ENCODE results near the gene OVCH2.
"Not testable (repeated sequence)": the region's sequence is repeated elsewhere in the genome, so short reads cannot be mapped to it uniquely, and the experiment has no call there.

Gene OVCH2

GRCh38 chr11:7666292-7666866 is 39.9 kb downstream of the OVCH2 start:
- H3K4me3 ChIP-seq (ENCODE audit: low read length): no peak overlapping the region
- no peak overlapping the region for H3K27ac ChIP-seq (ENCODE audit: low read depth, low read length)
- H3K79me2 ChIP-seq (ENCODE audit: control insufficient read depth, low read length): no peaks in the 10 kb centered on the region
- H3K4me2 ChIP-seq (ENCODE audit: low read length): no peak overlapping the region
- H3K4me1 ChIP-seq (ENCODE audit: control insufficient read depth, low read length): no peaks in the 10 kb centered on the region
- no peaks in the 10 kb centered on the region for H3K36me3 ChIP-seq (ENCODE audit: control insufficient read depth, low read length)
- H3K9me2 ChIP-seq (replicated peaks; ENCODE audit: control insufficient read depth, low read length): no peaks in the 10 kb centered on the region
- no peak for TF ChIP-seq CTCF (IDR thresholded peaks at IDR 0.05; ENCODE audit: low read depth, low read length, poor library complexity, severe bottlenecking)
- TF ChIP-seq EZH2phosphoT487 (IDR thresholded peaks at IDR 0.05; ENCODE audit: borderline replicate concordance, low read length): no peak
- no peaks in the 10 kb centered on the region for H3K27me3 ChIP-seq (ENCODE audit: control insufficient read depth, low read length)
- H3K9me3 ChIP-seq (ENCODE audit: control insufficient read depth, insufficient read depth, low read length): no peaks in the 10 kb centered on the region
- no peaks in the 10 kb centered on the region for H4K20me1 ChIP-seq (ENCODE audit: control insufficient read depth, insufficient read depth, low read depth, low read length)
- H3F3A ChIP-seq (ENCODE audit: control insufficient read depth, insufficient read depth): no peaks in the 10 kb centered on the region

DNA sequence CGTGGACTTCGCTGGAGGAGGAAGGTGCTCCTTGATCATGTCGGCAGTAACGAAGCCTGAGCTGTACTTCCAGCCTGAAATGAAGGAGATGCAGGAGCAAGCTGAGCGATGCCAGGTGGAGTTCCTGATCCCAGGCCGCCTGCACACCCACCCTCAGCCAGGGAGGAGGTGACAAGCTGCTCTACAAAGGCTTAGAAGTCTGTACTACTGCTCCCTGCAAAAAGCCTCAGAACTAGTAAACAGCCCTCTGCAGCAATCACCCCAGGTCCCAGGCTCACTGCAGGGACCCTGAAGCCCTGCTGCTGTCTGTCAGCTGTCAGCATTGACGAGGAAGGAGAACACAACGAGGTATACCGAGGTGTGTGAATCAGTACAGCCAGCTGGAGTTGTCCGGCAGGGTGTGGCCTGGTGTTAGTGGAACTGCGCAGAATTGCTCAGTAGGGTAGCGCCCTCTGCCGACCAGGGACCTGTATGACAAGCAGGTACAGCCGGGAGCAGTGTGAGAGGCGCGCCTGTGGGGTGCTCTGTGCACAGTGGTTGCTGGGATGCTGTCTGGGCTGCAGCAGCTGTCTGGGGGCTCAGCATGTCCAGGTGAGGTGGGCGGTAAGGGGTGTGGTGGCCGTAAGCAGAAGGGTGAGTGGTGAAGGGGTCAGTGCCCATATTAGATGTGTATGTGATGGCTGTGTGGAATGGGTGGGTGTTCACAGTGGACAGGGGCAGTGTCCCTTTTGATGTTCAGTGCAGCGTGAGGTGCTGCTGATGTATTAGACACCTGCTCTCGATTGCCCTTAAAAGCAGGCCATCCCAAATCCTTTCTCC is 40.6 kb downstream of the OVCH2 start:
- H3F3A ChIP-seq (ENCODE audit: control insufficient read depth, insufficient read depth): no peaks in the 10 kb centered on the region
- no peaks in the 10 kb centered on the region for H3K36me3 ChIP-seq (ENCODE audit: control insufficient read depth, low read length)
- H3K27ac ChIP-seq (ENCODE audit: low read depth, low read length): no peak overlapping the region
- H3K79me2 ChIP-seq (ENCODE audit: control insufficient read depth, low read length): no peaks in the 10 kb centered on the region
- peak; percentile 92 for TF ChIP-seq CTCF (IDR thresholded peaks at IDR 0.05; ENCODE audit: low read depth, low read length, poor library complexity, severe bottlenecking)
- TF ChIP-seq EZH2phosphoT487 (IDR thresholded peaks at IDR 0.05; ENCODE audit: borderline replicate concordance, low read length): no peak
- no peak overlapping the region for H3K4me2 ChIP-seq (ENCODE audit: low read length)
- no peaks in the 10 kb centered on the region for H3K9me2 ChIP-seq (replicated peaks; ENCODE audit: control insufficient read depth, low read length)
- no peaks in the 10 kb centered on the region for H3K27me3 ChIP-seq (ENCODE audit: control insufficient read depth, low read length)
- H4K20me1 ChIP-seq (ENCODE audit: control insufficient read depth, insufficient read depth, low read depth, low read length): no peaks in the 10 kb centered on the region
- no peaks in the 10 kb centered on the region for H3K9me3 ChIP-seq (ENCODE audit: control insufficient read depth, insufficient read depth, low read length)
- no peaks in the 10 kb centered on the region for H3K4me1 ChIP-seq (ENCODE audit: control insufficient read depth, low read length)
- H3K4me3 ChIP-seq (ENCODE audit: low read length): no peak overlapping the region

- no peaks in the 10 kb centered on the region for H3K9me3 ChIP-seq (ENCODE audit: control insufficient read depth, insufficient read depth, low read length)
- no peaks in the 10 kb centered on the region for H3K36me3 ChIP-seq (ENCODE audit: control insufficient read depth, low read length)
- H3K4me1 ChIP-seq (ENCODE audit: control insufficient read depth, low read length): no peaks in the 10 kb centered on the region
- H3K27me3 ChIP-seq (ENCODE audit: control insufficient read depth, low read length): no peaks in the 10 kb centered on the region
- H3K4me3 ChIP-seq (ENCODE audit: low read length): no peak overlapping the region
- no peak for TF ChIP-seq EZH2phosphoT487 (IDR thresholded peaks at IDR 0.05; ENCODE audit: borderline replicate concordance, low read length)
- TF ChIP-seq CTCF (IDR thresholded peaks at IDR 0.05; ENCODE audit: low read depth, low read length, poor library complexity, severe bottlenecking): no peak
- no peaks in the 10 kb centered on the region for H3K79me2 ChIP-seq (ENCODE audit: control insufficient read depth, low read length)
- H4K20me1 ChIP-seq (ENCODE audit: control insufficient read depth, insufficient read depth, low read depth, low read length): no peaks in the 10 kb centered on the region
- H3K27ac ChIP-seq (ENCODE audit: low read depth, low read length): no peak overlapping the region
- no peaks in the 10 kb centered on the region for H3F3A ChIP-seq (ENCODE audit: control insufficient read depth, insufficient read depth)
- no peaks in the 10 kb centered on the region for H3K9me2 ChIP-seq (replicated peaks; ENCODE audit: control insufficient read depth, low read length)
- no peak overlapping the region for H3K4me2 ChIP-seq (ENCODE audit: low read length)
Measured at GRCh38 chr11:7664867-7665266, 41.4 kb downstream of the OVCH2 start.

DNA sequence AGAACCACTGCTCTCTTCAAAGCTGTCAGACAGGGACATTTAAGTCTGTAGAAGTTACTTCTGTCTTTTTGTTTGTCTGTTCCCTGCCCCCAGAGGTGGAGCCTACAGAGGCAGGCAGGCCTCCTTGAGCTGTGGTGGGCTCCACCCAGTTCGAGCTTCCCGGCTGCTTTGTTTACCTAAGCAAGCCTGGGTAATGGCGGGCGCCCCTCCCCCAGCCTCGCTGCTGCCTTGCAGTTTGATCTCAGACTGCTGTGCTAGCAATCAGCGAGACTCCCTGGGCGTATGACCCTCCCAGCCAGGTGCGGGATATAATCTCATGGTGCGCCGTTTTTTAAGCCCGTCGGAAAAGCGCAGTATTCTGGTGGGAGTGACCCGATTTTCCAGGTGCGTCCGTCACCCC is 42.7 kb downstream of the OVCH2 start:
- not testable (repeated sequence) for H4K20me1 ChIP-seq (ENCODE audit: control insufficient read depth, insufficient read depth, low read depth, low read length); H3K4me1 ChIP-seq (ENCODE audit: control insufficient read depth, low read length); H3K9me2 ChIP-seq (replicated peaks; ENCODE audit: control insufficient read depth, low read length); H3F3A ChIP-seq (ENCODE audit: control insufficient read depth, insufficient read depth); H3K4me3 ChIP-seq (ENCODE audit: low read length); H3K27ac ChIP-seq (ENCODE audit: low read depth, low read length); H3K79me2 ChIP-seq (ENCODE audit: control insufficient read depth, low read length); H3K4me2 ChIP-seq (ENCODE audit: low read length); H3K9me3 ChIP-seq (ENCODE audit: control insufficient read depth, insufficient read depth, low read length); H3K36me3 ChIP-seq (ENCODE audit: control insufficient read depth, low read length); H3K27me3 ChIP-seq (ENCODE audit: control insufficient read depth, low read length)
